Renal cortex interstitium (tissue), 11 donors: Measurements from ENCODE around the gene EPB41L4B. TPM values are rescaled to one million over a fixed set of nuclear protein-coding genes. Genes with fewer than 3 reads are reported as not detected.

ENCODE experiments used
- DNase-seq, 11 donors: peaks; one replicate each; pipeline ENCODE4 v3.0.0-alpha.2; 2013; ENCODE audit warnings: low read depth in 9 of 11, low spot score in 4 of 11; ENCODE audit errors: extremely low read depth in 1 of 11
- polyA plus RNA-seq, 3 donors: library from polyadenylated mRNA; unstranded; fragments of 120-200 nt; gene quantifications; one replicate each; pipeline ENCODE4 v1.2.1, GENCODE V29; 2013; ENCODE audit not compliant: insufficient read length in 3 of 3

The EPB41L4B gene
- polyA plus RNA-seq, 3 donors = 10.6 to 15.8 (median 15.7) TPM

GRCh38 chr9:109253637-109254284 lies 67.1 kb downstream of the EPB41L4B start:
- no peak for DNase-seq

- DNase-seq = no peak
These were observed 67.6 kb downstream of the EPB41L4B start for GRCh38 chr9:109253241-109253636.

GRCh38 chr9:109252291-109252690 lies 68.6 kb downstream of the EPB41L4B start:
- no peak for DNase-seq

GRCh38 chr9:109251776-109252106 lies 69.1 kb downstream of the EPB41L4B start:
- no peak for DNase-seq

- DNase-seq = no peak
These were observed 69.6 kb downstream of the EPB41L4B start for GRCh38 chr9:109251080-109251775.

- no peak for DNase-seq
These were observed 70.1 kb downstream of the EPB41L4B start for GRCh38 chr9:109250771-109251079.

GRCh38 chr9:109250311-109250741 lies 70.5 kb downstream of the EPB41L4B start:
- no peak for DNase-seq

GRCh38 chr9:109249615-109250014 lies 71.2 kb downstream of the EPB41L4B start:
- no peak for DNase-seq

GRCh38 chr9:109248133-109248581 lies 72.7 kb downstream of the EPB41L4B start:
- DNase-seq = no peak

GRCh38 chr9:109247228-109247627 lies 73.6 kb downstream of the EPB41L4B start:
- DNase-seq = no peak

- no peak for DNase-seq
These were observed 74.3 kb downstream of the EPB41L4B start for GRCh38 chr9:109246533-109246932.

GRCh38 chr9:109245310-109245897 lies 75.5 kb downstream of the EPB41L4B start:
- no peak for DNase-seq

GRCh38 chr9:109244179-109245132 lies 76.4 kb downstream of the EPB41L4B start:
- peak in 10 of 11 donors; percentile 49 to 70 (median 62) for DNase-seq

GRCh38 chr9:109242741-109243140 lies 78.1 kb downstream of the EPB41L4B start:
- DNase-seq = no peak

GRCh38 chr9:109242014-109242413 lies 78.8 kb downstream of the EPB41L4B start:
- no peak for DNase-seq

GRCh38 chr9:109241207-109241606 lies 79.7 kb downstream of the EPB41L4B start:
- DNase-seq = no peak

GRCh38 chr9:109239240-109239639 lies 81.6 kb downstream of the EPB41L4B start:
- no peak for DNase-seq

GRCh38 chr9:109238655-109239054 lies 82.2 kb downstream of the EPB41L4B start:
- DNase-seq = no peak

GRCh38 chr9:109238125-109238524 lies 82.7 kb downstream of the EPB41L4B start:
- DNase-seq = no peak
